NCI-H510A treated with DMSO at 0.1 percent for 48 hours (cell line): Measurements from ENCODE around the gene TGM4.

Experiments
- DNase-seq: peaks from one replicate; lab custom pipeline; 2025; lab: John Stamatoyannopoulos, UW

Gene TGM4

DNA sequence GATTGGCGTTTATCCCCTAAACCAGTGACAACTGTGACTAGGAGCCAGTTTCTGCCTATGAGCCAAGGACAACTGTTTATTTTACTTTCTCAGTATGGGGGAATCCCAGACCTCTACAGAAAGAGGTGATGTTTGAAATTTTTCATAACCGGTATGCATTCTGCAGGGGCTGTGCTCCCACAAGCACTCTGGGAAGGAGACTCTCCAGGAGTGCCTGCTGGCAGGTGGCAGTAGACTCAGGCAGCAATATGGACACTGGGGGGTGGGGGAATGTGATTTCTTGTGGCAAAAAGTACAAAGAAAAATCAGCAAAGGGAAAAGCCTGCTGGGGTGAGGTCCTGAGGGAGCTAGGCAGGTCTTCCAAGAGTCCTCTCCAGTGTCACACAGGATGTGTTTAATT is 5.9 kb downstream of the TGM4 start:
- no peak for DNase-seq

DNA sequence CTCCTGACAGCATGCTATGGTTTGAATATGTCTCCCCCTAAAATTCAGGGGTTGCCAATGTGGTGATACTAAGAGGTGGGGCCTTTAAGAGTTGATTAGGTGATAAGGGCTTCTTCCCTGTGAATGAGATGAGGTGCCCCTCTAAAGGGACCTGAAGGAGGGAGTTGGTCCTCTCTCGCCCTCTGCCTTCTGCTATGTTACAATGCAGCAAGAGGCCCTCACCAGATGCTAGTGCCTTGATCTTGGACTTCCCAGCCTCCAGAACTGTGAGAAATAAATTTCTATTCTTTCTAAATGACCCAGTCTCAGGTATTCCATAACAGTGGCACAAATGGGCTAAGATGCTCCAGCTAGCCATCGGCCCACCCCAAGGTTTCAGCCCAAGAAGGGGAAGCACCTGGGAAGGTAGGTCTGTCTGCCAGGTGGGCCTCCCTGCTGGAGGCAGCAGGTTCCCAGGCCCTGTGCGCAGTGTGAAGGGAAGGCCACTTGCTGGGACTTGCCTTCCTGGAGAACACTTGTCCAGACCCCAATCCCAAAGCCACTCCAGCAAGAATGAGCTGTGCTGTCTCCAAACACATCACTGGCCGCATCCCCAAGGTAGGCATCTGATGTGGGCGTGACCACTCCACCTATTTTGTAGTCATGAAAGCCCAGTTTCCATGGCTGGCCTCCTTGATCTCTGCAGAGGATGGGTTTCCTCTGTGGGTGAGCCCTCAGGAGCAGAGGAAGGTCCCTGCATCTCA is 9.0 kb downstream of the TGM4 start:
- no peak for DNase-seq

DNA sequence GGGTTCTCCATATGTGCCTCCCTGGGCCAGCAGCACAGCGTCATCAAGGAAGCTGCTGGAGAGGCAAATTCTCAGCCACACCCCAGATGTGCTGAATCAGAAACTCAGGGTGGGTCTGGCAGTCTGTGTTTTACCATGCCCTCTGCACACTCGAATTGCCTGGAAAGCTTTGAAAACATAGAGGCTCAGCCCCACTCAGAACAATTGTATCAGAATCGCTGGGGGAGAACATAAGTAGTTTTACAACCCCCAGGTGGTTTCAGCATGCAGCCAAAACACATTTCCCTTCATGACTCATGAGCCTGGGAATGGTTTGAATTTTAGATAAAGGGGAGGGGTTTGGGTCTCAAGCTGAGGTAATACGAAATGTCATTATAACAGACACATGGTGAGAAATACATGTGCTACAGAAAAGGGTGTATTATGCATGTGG is 9.6 kb downstream of the TGM4 start:
- no peak for DNase-seq

DNA sequence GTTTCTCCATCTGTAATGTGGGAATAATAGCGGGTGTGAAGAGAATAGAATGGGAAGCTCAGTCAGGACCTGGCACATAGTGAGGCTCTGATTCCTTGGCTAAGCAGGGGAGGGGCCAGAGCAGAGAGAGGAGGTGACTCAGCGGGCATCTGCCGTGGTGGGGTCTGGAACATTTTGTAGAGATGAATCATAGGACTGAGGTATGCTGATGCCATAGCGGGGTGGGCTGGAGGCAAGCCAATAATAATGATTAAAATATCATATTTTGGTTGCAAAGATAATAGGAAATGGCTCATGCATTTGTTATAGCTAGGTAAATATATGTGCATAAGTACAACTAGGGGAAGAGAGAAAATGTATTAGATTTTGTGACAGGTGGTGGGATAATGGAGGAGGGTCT is 11.2 kb downstream of the TGM4 start:
- no peak for DNase-seq

DNA sequence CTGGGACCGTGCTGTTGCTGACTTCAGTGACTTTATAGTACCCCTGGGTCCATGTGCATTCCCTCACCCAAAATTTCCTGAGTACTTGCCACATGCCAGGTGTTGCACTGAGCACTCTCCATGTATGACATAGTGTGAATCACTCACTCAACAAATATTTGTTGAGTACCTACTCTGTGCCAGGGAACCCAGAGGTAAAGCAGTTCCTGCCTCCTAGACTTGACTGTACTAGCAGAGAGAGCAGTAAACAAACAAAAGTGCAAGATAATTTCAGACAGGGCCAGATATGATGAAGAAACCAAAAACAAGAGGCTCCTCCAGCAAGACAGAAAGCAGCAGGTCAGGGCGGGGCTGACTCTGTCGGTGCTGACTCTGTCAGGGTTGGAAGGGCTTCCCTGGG is 12.2 kb downstream of the TGM4 start:
- no peak for DNase-seq

DNA sequence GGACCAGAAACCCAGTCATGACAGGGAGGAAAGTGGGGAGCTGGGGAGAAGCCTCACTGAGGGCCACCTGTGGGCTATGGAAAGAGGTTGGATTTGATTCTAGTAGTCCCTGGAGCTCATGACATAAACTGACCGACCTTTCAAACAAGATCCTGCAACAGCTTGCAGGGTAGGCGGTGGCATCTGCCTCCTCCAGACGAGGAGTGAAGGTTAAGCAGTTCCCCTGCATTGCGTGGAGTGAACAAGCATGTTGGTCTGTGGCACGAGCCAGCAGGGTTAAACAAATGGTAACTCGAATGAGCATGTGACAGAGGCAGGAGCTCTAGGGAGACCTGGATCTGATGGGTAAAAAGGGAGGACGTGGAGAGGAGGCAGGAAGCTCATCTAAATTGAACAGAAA is 12.7 kb downstream of the TGM4 start:
- DNase-seq, result no peak

DNA sequence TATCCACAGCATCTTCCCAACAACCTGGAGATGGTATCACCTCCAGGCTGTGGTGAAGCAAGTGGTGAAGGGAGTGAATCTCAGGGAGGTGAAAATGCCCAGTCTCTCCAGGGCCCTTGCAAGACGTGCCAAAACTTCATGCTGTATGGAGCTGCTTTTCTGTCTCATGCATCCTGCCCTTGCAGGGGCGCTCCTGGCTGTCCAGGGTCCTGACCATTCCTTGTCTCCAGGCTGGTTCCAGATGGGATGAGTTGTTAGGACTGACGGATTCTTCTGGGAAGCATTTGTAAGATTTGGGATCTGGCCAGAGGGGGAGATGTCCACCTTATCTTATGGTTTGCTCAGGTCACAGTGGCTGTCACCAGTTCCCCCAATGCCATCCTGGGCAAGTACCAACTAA is 15.8 kb downstream of the TGM4 start:
- DNase-seq, result no peak

DNA sequence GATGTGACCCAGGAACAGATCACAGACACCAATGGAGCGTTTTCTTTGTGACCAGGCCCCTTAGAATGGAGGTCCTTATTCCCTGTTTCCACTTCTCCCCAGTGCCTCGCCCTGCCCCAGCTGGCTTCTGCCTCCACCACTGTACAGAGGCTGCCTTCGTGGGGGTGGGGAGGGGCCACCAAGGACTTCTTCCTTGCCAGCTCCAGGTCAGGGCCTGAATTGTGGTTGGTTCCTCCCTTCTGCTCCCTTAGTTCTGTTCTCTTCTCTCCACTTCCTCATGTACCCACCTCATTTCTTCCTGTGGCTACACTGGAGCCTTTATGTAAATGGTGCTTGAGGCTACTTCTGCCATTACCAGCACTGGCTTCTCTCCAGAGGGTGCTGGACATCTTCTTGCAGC is 16.4 kb downstream of the TGM4 start:
- no peak for DNase-seq

DNA sequence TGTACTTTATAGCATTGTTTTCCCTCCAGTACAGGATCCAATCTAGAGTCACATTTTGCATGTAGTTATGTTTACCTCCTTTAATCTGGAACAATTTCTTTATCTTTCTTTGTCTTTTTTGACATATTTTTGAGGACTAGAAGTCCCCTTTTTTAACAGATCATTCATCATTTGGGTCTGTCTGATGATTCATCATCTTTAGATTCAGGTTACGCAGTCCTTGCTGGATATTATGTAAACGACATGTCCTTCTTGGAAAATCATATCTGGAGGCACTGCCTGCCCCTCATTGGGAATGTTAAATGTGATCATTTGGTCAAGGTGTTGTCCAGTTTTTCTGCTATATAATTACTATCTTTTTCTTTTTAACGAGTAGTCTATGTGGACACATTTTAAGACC is 18.3 kb downstream of the TGM4 start:
- no peak for DNase-seq

DNA sequence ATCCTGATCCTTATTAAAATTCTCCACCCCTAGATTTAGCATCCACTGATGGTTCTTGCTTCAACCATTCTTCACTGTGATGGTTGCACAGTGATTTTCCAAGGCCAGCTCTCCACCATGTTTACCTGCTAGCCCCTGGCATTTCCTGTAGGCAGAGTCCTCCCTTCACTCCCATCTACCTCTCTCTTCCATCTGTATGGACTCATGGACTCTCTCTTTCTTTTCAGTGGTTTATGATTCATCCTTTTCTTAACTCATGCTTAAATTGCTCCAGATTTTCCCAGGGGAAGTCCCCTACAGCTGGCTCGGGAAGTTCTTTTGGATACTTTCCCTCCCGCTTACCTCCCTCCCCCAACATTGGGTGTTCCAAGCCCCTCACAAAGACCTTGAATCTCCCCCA is 18.7 kb downstream of the TGM4 start:
- no peak for DNase-seq

DNA sequence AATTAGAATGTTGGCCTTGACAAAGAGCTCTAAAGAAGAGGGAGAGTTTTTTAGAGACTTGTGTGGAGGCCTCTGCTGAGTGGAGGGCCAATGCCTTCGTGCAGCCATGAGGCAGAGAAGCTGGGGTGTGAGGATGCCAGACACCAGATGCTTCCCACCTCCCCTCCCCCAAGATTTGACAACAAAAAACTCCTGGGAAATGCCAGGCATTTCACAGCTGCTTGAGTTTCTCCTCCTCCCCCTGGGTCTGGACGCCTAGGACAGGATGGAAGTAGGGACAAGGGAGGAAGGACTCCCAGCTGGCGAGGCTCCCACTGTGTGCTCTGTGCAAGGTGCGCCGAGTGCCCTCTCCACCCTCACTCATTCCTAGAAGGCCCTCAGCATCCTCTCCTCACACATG is 20.1 kb downstream of the TGM4 start:
- no peak for DNase-seq

DNA sequence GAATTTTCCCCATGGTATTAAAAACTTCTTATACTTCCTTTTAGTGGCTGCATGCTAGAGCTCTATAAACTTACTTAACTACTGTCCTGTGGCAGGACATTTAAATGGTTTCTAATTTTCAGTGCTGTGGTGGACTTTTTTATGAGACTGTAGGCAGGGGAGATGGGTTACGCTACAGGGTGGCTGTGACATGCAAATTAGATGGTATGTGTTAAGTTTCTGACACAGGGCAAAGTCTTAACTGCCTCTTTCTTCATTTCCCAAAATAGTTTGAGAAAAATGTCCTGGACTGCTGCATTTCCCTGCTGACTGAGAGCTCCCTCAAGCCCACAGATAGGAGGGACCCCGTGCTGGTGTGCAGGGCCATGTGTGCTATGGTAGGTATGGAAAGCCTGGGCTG is 22.0 kb downstream of the TGM4 start:
- DNase-seq, result no peak

DNA sequence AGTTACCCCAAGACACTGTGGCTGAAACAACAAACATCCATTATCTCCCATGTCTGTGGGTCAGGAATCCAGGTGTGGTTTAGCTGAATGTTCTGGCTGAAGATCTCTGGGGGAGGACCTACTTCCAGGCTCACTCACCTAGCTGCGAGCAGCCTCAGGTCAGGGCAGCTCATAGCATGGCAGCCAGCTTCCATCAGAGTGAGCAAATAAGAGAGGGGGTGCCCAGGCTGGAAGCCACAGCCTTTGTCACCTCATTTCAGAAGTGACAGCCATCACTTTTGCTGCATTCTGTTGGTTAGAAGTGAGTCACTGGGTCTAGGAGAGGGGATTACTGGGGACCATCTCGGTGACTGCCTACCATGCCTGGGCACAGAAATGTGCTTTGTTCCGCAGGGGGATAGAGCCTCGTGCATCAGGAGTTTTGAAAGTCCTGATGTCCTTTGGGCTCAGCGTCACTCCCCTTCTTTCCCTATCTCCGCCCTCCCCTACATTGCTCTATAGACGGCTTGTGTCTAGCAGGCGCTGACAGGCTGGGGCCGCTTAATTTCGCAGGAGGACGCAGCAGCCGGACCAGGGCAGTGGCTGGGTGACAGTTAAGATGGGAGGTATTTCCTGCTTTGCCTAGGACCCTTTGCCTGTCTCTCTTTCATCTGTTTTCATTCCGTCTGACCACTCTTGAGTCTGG is 25.4 kb downstream of the TGM4 start:
- DNase-seq, result no peak

DNA sequence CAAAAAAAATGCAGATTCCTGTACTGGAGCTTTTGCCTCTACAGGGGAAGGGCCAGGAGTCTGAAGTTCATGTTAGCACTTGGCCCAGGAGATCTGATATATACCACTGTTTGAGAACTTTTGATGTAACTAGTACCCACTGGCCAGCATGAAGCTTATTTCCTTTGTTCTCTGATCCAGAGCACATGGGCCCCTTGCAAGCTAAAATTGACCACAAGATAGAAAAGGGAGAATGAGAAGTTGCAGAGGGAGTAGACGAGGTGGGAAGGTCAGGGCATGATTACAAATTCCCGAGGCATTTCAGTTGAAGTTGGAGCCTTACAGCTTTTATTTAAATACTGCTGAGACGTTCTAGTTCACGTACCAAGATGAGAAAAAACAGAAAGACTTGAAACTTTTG is 28.2 kb downstream of the TGM4 start:
- DNase-seq, result no peak

DNA sequence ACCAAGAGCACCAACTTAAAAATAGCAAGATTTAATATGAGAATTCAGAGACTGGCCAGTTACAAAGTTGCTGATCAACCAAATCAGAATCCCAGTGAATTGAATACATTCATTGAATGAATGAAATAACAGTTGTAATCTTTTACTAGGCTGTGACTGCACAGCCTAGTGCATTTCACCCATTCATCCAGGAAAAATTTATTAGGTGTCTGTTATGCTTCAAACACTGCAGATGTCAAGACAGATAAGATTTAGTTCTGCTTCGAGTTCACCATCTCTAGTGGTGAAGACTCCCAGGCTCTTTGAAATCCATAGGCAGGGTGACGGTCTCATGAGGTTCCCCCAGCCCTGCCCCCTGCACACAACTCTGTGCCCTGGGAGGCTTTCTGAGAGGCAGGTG is 28.9 kb downstream of the TGM4 start:
- no peak for DNase-seq

DNA sequence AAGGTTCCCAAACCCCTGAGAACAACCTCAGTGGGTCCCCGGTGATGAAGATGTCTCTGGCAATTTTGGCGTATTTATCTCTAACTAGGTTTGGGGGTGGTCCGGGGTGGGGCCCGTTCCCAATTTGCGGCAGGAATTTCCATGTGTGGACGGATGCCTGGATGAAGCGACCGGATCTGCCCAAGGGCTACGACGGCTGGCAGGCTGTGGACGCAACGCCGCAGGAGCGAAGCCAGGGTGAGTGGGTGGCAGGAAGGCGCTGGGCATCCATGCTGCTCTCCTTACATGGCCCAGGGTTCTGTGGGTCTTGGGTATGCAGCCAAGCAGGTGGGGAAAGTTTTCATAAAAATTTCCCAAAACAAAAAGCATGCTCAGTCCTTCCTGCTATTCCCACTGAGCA is 29.3 kb downstream of the TGM4 start:
- no peak for DNase-seq

DNA sequence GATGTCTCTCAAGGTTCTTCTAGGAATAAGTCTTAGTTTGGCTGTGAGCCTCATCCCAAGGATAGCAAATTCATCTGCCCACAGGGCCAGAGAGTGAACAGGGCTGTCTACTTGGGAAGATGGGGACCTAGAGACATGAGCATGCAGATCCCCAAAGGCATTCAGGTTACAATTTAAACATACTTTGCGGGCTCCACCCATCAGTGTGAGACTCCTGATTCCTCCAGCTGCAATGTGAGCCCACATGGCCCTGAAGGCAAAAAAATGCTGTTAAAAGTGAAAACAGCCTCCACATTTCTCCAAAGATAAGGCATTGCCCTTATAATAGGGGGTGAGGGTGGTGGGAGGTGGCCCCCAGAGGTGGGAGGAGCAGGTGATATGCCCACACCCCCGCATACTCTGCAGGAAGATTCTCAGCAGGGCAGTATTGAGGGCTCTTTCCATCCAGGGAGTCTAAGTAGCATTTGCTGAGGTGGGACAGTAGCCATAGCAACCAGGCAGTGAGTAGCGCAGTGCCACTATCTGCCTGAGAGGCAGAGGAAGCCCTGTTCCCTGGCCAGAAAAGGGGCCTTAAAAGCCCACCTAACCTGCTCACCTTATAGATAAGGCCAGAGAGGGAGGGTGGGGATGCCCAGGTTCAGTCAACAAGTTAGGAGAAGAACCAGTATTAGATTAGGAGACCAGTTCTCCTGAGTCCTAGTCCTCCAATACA is 31.2 kb downstream of the TGM4 start:
- no peak for DNase-seq

DNA sequence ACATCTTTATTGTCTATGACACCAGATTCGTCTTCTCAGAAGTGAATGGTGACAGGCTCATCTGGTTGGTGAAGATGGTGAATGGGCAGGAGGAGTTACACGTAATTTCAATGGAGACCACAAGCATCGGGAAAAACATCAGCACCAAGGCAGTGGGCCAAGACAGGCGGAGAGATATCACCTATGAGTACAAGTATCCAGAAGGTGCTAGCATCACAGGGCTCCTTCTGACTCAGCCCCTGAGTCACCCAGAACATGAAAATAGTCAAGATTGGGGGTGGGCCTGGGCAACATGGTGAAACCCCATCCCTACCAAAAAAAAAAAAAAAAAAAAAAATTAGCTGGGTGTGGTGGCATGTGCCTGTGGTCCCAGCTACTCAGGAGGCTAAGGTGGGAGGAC is 32.6 kb downstream of the TGM4 start:
- DNase-seq, result no peak

DNA sequence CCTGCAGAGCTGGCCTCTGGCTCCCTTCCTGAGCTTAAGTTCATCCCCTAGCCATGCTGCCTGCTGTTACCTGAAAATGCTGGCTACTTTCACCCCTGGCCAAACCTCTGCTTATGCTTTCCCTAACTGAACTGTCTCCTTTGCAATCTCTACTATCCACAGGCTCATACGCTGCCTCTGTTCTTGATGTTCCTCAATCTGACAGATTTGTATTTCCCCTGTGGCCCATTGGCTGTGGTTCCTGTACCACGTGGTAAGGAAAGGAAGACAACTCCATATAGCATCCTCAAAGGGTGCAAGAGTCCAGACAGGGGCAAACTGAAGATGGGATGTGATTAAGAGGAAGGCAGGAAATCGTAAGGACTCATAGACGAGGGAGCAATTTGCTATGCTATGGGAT is 33.2 kb downstream of the TGM4 start:
- no peak for DNase-seq

DNA sequence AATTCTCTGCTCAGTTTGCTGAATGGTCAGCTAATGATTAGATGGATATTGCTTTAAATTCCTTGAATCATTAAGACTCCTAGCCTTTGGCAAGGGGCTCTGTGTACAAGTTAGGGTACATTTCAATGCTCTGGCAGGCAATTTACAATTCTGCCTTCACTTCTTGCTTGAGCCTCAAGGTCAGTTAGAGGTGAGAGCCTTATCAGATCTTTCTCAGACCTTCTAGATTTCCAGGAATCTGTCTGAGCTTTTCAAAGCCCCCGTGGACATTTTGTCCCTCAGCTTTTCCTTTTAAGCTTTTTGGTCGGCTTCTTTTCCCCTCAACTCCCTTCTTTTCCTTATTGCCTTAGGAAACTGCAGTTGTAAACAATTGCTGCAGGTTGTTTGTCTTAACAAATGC is 34.7 kb downstream of the TGM4 start:
- DNase-seq, result no peak

DNA sequence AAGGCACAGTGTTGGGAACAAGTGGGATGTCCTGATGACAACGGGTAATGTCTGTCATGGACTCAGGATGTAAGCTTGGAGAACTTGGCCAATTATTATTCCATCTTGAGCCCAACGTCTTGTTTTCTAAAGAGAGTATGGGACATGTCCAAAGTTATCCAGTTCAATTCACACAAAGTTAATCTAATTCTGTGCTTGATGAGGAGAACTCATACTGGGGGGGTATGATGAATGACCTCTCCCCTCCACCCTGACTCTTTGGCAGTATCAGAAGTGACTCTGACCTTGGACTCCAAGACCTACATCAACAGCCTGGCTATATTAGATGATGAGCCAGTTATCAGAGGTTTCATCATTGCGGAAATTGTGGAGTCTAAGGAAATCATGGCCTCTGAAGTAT is 36.3 kb downstream of the TGM4 start:
- no peak for DNase-seq

DNA sequence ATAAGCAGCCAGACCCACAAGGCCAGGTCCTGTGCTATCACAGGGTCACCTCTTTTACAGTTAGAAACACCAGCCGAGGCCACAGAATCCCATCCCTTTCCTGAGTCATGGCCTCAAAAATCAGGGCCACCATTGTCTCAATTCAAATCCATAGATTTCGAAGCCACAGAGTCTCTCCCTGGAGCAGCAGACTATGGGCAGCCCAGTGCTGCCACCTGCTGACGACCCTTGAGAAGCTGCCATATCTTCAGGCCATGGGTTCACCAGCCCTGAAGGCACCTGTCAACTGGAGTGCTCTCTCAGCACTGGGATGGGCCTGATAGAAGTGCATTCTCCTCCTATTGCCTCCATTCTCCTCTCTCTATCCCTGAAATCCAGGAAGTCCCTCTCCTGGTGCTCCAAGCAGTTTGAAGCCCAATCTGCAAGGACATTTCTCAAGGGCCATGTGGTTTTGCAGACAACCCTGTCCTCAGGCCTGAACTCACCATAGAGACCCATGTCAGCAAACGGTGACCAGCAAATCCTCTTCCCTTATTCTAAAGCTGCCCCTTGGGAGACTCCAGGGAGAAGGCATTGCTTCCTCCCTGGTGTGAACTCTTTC is 39.6 kb downstream of the TGM4 start:
- DNase-seq, result peak; percentile 32

DNA sequence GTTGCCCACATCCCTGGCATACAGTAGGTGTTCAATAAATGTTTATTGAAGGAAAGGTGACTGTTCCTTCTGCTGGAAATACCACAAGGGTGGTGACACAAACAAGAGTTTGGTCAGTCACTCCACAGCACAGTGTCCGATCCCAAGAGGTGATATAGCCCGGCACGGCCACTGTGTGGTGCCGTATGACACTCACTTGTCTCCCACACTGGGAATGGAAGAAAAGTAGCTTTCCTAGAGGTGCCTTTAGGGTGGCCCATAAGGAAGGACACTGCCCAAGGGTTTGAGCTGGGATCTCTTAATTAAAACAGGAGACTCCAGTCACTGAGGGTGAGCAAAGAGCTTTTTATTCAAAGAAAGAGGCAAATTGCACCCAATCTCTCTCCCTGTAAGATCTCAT is 40.5 kb downstream of the TGM4 start:
- no peak for DNase-seq
